G401 (cell line): ENCODE results near the gene SNAI3. TPM values are rescaled to one million over a fixed set of nuclear protein-coding genes. Genes with fewer than 3 reads are reported as not detected.
"Not testable (repeated sequence)": the region's sequence is repeated elsewhere in the genome, so short reads cannot be mapped to it uniquely, and the experiment has no call there.

ENCODE experiments used
- DNase-seq: peaks from one replicate; pipeline ENCODE4 v3.0.0-alpha.2; 2015; ENCODE audit warnings: low spot score
- in situ Hi-C: cut with HindIII; loops from 2 replicates; pipeline ENCODE4 v1.10.0; 2016; ENCODE audit warnings: low sequenced_read_pairs, mixed read lengths
- total RNA-seq: library from RNA; depleted of rRNA; stranded (reverse); fragments of >200 nt; shearing (Covaris generic); gene quantifications from 2 replicates; pipeline ENCODE4 v1.2.3, GENCODE V29; 2014

SNAI3 gene
- total RNA-seq, 1 experiment from 2014 or later, result 0.88 TPM

- in situ Hi-C loops, result loop anchor here (10.0 kb wide), 1 partner anchor 76 kb away; no protein-coding TSS in a partner anchor
- peak; percentile 25 for DNase-seq
Observed at GRCh38 chr16:88678224-88678979, 7.9 kb downstream of the SNAI3 start.

GRCh38 chr16:88677721-88678120, 8.6 kb downstream of the SNAI3 start:
- in situ Hi-C loops, result loop anchor here (10.0 kb wide), 1 partner anchor 77 kb away; no protein-coding TSS in a partner anchor
- no peak for DNase-seq

GRCh38 chr16:88676502-88677242, 9.6 kb downstream of the SNAI3 start:
- no peak for DNase-seq
- in situ Hi-C loops, result loop anchor here (10.0 kb wide), 1 partner anchor 78 kb away; no protein-coding TSS in a partner anchor

GRCh38 chr16:88673716-88674379, 12.5 kb downstream of the SNAI3 start:
- in situ Hi-C loops, result loop anchor here (10.0 kb wide), 1 partner anchor 81 kb away; no protein-coding TSS in a partner anchor
- no peak for DNase-seq

- in situ Hi-C loops, result loop anchor here (10.0 kb wide), 1 partner anchor 82 kb away; no protein-coding TSS in a partner anchor
- no peak for DNase-seq
Observed at GRCh38 chr16:88672776-88673175, 13.5 kb downstream of the SNAI3 start.

- DNase-seq, result no peak
- in situ Hi-C loops, result loop anchor here (10.0 kb wide), 1 partner anchor 83 kb away; no protein-coding TSS in a partner anchor
Observed at GRCh38 chr16:88671806-88672205, 14.5 kb downstream of the SNAI3 start.

- in situ Hi-C loops, result loop anchor here (10.0 kb wide), 1 partner anchor 85 kb away; no protein-coding TSS in a partner anchor
- DNase-seq, result no peak
Observed at GRCh38 chr16:88669980-88670379, 16.3 kb downstream of the SNAI3 start.

GRCh38 chr16:88669493-88669892, 16.8 kb downstream of the SNAI3 start:
- in situ Hi-C loops, DNase-seq: not testable (repeated sequence)

GRCh38 chr16:88667461-88667860, 18.8 kb downstream of the SNAI3 start:
- in situ Hi-C loops, result no loop called here
- DNase-seq, result no peak

GRCh38 chr16:88665570-88665969, 20.7 kb downstream of the SNAI3 start:
- in situ Hi-C loops, result no loop called here

GRCh38 chr16:88665148-88665547, 21.2 kb downstream of the SNAI3 start:
- DNase-seq, result no peak
- in situ Hi-C loops, result no loop called here

More at GRCh38 chr16:88665570-88665969, 20.7 kb downstream of the SNAI3 start:
- DNase-seq, result no peak

GRCh38 chr16:88662843-88663606, 23.3 kb downstream of the SNAI3 start, which contains the start of gene MVD:
TSS of gene MVD (minus strand) at chr16:88663091. CDS start at chr16:88663080, 11 bp downstream.
- in situ Hi-C loops, result no loop called here

GRCh38 chr16:88662222-88662842, 24.0 kb downstream of the SNAI3 start:
- in situ Hi-C loops, result no loop called here
- DNase-seq, result no peak

More at GRCh38 chr16:88662843-88663606, 23.3 kb downstream of the SNAI3 start, which contains the start of gene MVD:
- DNase-seq, result peak; percentile 97

GRCh38 chr16:88661468-88661867, 24.8 kb downstream of the SNAI3 start:
- in situ Hi-C loops, result no loop called here
- peak; percentile 20 for DNase-seq

- in situ Hi-C loops, result no loop called here
- DNase-seq, result no peak
Observed at GRCh38 chr16:88659160-88659559, 27.1 kb downstream of the SNAI3 start.

- in situ Hi-C loops, result no loop called here
- no peak for DNase-seq
Observed at GRCh38 chr16:88658714-88659113, 27.6 kb downstream of the SNAI3 start.

GRCh38 chr16:88657371-88657770, 28.9 kb downstream of the SNAI3 start:
- in situ Hi-C loops, result no loop called here
- DNase-seq, result no peak

GRCh38 chr16:88656291-88656980, 29.9 kb downstream of the SNAI3 start:
- in situ Hi-C loops, result no loop called here
- no peak for DNase-seq
